ENCODE data around the gene EFCAB8. TPM values are rescaled to one million over a fixed set of nuclear protein-coding genes. Genes with fewer than 3 reads are reported as not detected.

EFCAB8 gene
- total RNA-seq, 1 experiment from 2014 or later = 0.09 TPM

- H3K27ac ChIP-seq (ENCODE audit: insufficient read length, low read depth, low read length) = no peak overlapping the region
- no peak overlapping the region for H2BK120ac ChIP-seq (ENCODE audit: low read depth, low read length, poor library complexity, severe bottlenecking)
- H3K4me3 Mint-ChIP-seq = no peak overlapping the region; a peak in 1 of 5 replicates
- H3K27me3 ChIP-seq (ENCODE audit: insufficient read depth, low read length) = no peaks in the 10 kb centered on the region
- H4K5ac ChIP-seq (ENCODE audit: insufficient read length, low read depth, low read length) = no peak overlapping the region
- DNase-seq = peak; percentile 50
- H2AK5ac ChIP-seq (ENCODE audit: insufficient read length, low read length) = no peak overlapping the region
- no peaks in the 10 kb centered on the region for H3K9me3 ChIP-seq (ENCODE audit: control insufficient read depth, low read depth, low read length)
- H3K4me2 ChIP-seq (ENCODE audit: insufficient read depth, insufficient read length, low read length) = no peak overlapping the region
- H4K8ac ChIP-seq (replicated peaks; ENCODE audit: insufficient read length, low read depth, low read length) = no peak overlapping the region
- H3K9me3 Mint-ChIP-seq = peaks cover 5% of the 10 kb centered on the region in 2 experiments; a peak in 3 of 5 replicates
- TF ChIP-seq, protein P1, sequence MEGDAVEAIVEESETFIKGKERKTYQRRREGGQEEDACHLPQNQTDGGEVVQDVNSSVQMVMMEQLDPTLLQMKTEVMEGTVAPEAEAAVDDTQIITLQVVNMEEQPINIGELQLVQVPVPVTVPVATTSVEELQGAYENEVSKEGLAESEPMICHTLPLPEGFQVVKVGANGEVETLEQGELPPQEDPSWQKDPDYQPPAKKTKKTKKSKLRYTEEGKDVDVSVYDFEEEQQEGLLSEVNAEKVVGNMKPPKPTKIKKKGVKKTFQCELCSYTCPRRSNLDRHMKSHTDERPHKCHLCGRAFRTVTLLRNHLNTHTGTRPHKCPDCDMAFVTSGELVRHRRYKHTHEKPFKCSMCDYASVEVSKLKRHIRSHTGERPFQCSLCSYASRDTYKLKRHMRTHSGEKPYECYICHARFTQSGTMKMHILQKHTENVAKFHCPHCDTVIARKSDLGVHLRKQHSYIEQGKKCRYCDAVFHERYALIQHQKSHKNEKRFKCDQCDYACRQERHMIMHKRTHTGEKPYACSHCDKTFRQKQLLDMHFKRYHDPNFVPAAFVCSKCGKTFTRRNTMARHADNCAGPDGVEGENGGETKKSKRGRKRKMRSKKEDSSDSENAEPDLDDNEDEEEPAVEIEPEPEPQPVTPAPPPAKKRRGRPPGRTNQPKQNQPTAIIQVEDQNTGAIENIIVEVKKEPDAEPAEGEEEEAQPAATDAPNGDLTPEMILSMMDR (conservative IDR thresholded peaks at IDR 0.05) = peak; percentile 95
- H3K23ac ChIP-seq (ENCODE audit: insufficient read length, low read depth, low read length) = no peak overlapping the region
- no peaks in the 10 kb centered on the region for H3K4me1 ChIP-seq (ENCODE audit: insufficient read depth, low read length)
- no peak overlapping the region for H3K27ac Mint-ChIP-seq
- peaks cover 0 to 4% (median 0%) of the 10 kb centered on the region in 3 experiments; a peak in 3 of 7 replicates for H3K36me3 Mint-ChIP-seq (ENCODE audit: insufficient read depth in 1 of 3, low read depth in 3 of 3)
- H4K91ac ChIP-seq (ENCODE audit: insufficient read length, low read depth, low read length) = no peak overlapping the region
- no peak overlapping the region for H2AFZ ChIP-seq (ENCODE audit: low read length)
- H3K23me2 ChIP-seq (ENCODE audit: insufficient read length, low read depth, low read length, poor library complexity, severe bottlenecking) = no peaks in the 10 kb centered on the region
- no peak overlapping the region for H2BK12ac ChIP-seq (ENCODE audit: insufficient read length, low read depth, low read length)
- no peak overlapping the region for H3K9ac ChIP-seq (ENCODE audit: extremely low read depth, insufficient read length, low read length)
- H3T11ph ChIP-seq (ENCODE audit: low read length) = no peak overlapping the region
- H3K4me1 Mint-ChIP-seq = no peaks in the 10 kb centered on the region
- H3K56ac ChIP-seq (ENCODE audit: insufficient read length, low read depth, low read length) = no peak overlapping the region
- H3K27me3 Mint-ChIP-seq (ENCODE audit: low read depth) = peaks cover 9% of the 10 kb centered on the region
- H3K18ac ChIP-seq (ENCODE audit: insufficient read length, low read depth, low read length) = no peak overlapping the region
- H3K14ac ChIP-seq (ENCODE audit: insufficient read depth, low read length) = no peak overlapping the region
- WGBS (ENCODE audit: extremely low coverage, insufficient read length, low lambda C conversion rate) = no CpG with 5 or more reads among the region's 4 CpGs
- no peak overlapping the region for H3K4ac ChIP-seq (ENCODE audit: low read depth, low read length)
- no peaks in the 10 kb centered on the region for H3K79me2 ChIP-seq (ENCODE audit: insufficient read depth, low read length)
- no peak overlapping the region for H2BK5ac ChIP-seq (ENCODE audit: insufficient read length, low read length)
- H2BK15ac ChIP-seq (ENCODE audit: low read depth, low read length) = no peak overlapping the region
- no peaks in the 10 kb centered on the region for H4K20me1 ChIP-seq (ENCODE audit: control insufficient read depth, insufficient read depth, insufficient read length)
- H2BK20ac ChIP-seq (ENCODE audit: low read depth, low read length, poor library complexity, severe bottlenecking) = no peak overlapping the region
- H3K79me1 ChIP-seq (ENCODE audit: insufficient read depth, low read depth, low read length, poor library complexity, severe bottlenecking) = no peaks in the 10 kb centered on the region
Observed at GRCh38 chr20:33005132-33005566, 146.4 kb downstream of the EFCAB8 start.

Data from H9 (cell line).